Measurements from ENCODE around the gene OPCML.

The OPCML gene

DNA sequence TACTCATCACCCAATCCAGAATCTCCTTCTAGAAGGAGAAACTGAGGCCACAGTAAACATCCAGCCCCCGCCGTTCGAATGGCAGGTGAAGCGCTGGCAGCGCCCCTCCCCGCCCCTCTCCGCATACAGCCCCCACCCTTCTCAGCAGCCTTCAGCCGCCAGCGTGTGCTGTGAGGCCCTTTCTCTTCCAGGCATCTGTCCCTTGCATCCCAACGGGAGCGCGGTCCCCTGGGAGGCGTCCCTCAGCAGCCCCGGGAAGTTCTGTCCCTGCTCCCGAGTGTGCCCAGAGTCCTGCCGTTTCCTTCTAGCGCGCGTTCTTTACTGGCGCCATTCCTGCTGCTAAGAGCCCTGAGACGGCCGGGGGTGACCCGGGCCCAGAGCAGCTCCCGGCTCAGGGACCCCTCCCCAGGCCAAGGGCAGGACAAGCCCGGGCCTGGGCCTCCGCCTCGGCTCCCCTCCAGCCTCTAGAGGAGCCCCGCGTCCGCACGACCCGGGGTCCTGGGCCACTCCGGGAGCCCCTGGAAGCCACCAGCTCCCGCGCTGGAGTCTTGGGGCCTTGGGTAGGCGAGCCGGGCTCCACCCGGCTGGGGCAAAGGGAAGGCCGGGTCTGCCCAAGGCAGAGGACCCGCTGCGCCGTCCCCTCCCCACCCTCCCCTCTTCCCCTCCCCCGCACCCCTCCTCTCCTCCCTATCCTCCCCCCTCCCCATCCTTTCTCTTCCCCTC is 450.4 kb downstream of the OPCML start:
- no peak for DNase-seq (ENCODE audit: low read depth in 1 of 2, low spot score in 1 of 2)

DNA sequence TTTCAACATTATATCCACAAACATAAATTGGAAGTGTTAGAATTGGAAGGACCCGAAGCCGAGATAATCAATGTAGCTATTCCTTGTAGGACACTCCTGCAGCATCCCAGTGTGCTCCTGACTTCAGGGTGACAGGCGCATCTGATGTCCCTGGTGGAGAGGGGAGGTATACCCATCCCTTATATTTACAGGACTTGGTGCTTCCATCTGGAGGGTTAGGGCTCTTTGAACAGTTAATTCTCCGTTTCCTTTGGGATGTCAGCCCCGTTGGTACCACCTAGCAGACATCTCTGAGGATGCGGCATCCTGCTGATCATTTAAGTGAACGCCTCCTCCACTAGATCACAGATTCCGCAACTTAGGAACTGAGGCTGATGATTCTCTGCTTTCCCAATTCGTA is 451.3 kb downstream of the OPCML start:
- DNase-seq (ENCODE audit: low read depth in 1 of 2, low spot score in 1 of 2): no peak

DNA sequence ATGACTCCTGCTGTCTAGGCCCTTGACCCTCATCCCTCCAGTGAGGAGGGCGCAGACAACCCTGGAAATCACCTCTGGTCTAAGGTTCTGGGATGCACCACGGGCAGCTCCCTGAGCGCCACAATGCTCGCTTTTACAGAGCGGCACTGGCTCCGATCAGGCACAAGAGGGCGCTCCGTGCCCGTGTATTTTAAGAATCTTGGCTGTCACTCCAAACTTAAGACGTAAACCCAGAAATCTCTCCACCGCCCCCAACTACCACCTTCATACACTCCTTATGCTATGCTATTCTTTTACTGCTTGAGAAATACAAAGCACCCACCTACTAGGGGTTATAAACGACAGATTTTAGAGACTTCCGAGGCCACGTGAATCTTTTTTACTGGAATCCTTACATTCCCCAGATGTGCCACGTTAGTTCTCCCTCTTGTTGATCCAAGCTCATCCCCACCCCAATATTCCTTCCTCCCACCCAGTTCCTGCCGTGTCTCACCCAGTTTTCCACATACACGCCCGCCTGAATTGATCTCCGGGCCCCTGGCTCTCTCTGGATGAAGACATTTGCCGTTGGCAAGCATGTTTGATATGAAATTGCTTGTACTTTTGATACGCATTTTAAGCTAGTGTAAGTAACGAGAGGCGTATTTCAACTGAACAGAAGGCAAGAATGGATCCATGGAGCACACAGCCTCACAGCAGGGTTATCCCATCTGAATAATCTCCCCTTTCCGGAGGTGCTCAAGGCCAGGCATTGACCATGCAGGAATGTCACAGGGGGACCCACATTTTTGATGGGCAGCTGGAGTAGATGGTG is 453.5 kb downstream of the OPCML start:
- DNase-seq (ENCODE audit: low read depth in 1 of 2, low spot score in 1 of 2): no peak

DNA sequence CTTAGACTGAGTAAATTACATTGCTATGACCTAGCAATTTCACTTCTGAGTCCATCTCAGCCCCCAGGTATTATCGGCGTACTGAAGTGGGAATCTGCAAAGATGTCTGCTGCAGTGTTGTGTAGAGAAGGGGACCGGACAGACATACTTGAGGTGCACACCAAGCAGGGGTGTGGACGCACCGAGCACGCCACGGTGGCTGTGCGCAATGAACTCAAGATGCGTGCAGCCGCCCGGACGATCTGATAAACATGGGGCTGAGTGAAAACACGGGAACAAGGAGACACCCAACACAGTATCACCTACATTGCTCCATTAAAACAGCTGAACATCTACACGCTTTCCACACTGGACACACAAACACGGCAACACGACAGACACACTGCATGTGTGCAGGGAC is 454.3 kb downstream of the OPCML start:
- no peak for DNase-seq (ENCODE audit: low read depth in 1 of 2, low spot score in 1 of 2)

DNA sequence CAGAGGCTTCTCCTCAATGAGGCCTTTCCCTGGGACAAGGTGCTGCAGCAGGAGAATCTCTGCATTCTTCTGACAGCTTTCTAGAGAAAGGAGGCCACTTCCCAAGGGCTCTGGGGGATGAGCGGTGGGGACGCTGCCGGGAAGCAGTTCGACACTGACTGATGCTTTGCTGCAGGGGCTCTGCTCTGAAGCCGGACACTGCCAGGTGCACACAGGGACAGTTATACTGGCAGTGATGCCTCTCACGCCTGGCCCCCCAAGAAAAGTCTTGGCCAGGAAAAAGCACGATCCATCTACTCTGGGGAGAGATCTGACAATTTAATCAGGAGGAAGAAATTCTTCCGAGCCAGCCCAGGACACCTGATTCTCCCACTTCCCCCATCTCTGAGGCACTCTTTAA is 456.9 kb downstream of the OPCML start:
- no peak for DNase-seq (ENCODE audit: low read depth in 1 of 2, low spot score in 1 of 2)

DNA sequence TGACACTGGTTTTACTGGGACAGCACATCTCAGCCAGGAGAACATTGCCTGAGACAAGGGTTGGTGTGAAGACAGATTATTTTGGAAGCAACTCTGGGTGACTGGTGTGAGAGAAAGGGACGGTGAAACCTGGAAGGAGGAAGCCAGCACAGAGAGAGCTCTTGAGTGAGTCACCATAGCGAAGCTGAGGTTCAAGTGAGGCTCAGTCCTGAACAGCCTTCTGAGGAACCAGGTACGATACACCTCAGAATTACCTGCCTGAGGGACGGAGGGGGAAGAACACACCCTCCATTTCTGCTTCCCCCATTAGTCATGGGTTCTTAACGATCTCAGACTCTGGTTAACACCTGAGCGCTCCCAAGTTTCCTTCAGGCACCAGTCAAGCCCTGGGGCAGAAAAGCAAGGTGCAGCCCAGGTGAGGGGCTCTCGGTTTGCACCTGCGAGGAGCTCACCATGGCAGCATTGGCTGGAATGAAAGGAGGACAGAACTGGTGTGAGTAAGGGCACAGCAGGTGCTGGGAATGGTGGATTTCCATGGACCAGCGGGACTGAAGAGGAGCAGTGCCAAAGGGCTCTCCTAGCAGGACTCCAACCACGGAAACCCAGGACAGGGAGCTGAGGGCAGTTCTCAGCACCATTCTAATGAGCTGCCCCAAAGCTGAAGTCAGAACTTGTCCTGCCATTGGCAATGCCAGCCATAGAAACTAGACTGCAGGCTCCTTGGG is 459.3 kb downstream of the OPCML start:
- DNase-seq (ENCODE audit: low read depth in 1 of 2, low spot score in 1 of 2): no peak

DNA sequence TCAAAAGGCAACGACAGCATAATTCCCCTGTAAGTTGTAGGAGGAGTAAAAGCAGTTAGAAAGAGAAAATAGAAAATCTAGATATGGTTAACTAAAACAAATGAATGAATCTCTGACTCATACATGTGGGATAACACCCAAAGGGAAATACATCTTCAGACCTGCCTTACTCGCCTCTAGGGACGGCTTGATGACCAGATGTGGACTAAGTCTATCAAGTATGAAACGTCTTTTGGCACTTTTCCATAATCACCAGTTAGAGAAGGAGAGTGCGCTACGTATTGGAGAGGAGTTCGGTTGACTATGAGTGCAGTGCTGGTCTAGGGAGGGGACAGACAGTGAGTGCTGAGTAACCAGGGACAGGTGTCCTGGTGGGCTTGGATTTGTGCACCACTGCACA is 459.9 kb downstream of the OPCML start:
- no peak for DNase-seq (ENCODE audit: low read depth in 1 of 2, low spot score in 1 of 2)

DNA sequence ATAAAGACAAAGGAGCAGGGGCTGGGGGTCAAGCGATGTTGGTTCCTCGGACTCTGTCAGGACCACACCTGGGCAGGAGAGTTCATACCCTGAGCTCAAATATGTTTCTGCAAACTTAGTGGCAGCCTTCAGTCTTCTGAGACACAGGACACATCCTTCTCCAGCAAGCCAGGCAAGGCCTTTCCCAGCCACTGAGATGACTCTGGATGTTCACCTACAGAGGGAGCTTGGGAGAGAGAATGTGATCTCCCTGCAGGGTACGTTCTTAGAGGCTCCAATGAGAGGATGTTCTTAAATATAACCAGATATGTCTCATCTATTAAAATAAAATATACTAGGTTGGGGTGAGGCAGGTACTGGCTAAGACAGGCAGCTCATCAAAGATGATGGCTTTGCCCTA is 461.5 kb downstream of the OPCML start:
- DNase-seq (ENCODE audit: low read depth in 1 of 2, low spot score in 1 of 2): no peak

DNA sequence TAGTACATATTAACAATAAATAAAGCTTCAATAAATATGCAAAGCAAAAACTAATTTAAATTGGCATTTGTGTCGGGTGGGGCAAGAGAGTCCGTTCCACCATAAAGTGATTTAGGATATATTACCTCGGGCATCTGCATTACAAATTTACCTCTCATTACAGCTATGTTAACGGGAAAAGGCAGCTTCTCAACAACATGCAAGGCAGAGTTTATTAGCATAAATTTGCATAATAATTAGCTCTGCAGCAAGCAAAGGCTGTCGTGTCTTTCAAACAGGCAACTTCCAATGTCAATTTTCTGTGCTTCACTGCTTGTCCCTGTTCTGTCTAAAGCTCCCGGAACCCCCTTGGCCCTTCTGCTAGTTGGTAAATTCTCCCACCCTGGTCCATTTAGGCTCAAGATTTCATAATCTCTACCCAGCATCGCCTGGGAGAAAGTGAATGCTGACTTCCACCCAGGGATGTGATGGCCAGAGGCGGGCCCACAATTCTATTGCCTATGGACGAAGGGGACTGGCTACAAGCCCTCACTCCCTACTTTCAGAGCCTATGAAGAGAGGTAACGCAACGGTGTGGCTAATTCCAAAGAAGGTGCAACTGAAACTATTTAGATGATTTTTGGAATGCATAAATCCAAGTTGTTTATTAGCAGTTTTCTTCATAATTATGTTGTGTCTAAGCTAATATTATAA is 462.1 kb downstream of the OPCML start:
- DNase-seq (ENCODE audit: low read depth in 1 of 2, low spot score in 1 of 2): no peak

DNA sequence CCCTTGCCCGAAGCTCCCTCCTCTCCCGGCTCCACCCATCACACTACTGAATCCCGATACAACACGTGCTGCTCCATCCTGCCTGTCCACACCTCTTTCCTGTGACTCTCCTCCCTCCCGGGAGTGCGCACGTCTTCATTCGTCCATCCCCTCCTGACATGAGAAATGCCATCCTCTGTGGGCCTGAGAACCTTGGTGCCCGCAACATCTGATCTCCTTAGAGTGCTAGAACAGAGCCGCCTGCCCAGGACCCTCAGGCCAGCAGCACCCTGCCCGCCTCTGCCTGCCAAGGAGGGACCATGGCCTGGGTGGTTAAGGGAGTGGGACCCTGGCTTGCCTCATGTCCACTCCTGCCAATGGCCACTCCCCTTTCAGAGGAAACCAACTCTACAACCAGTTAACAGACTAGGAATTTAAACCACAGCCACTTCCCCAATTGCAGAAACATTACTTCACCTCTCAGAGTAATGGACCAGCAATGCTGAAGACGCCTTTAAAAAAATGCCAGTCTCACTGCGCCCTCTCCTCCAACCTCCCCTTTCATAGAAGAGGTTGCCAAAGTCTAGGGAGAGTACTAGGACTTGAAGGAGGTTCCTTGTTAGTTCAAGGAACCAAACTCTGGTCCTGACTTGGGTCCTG is 466.3 kb downstream of the OPCML start:
- no peak for DNase-seq (ENCODE audit: low read depth in 1 of 2, low spot score in 1 of 2)

DNA sequence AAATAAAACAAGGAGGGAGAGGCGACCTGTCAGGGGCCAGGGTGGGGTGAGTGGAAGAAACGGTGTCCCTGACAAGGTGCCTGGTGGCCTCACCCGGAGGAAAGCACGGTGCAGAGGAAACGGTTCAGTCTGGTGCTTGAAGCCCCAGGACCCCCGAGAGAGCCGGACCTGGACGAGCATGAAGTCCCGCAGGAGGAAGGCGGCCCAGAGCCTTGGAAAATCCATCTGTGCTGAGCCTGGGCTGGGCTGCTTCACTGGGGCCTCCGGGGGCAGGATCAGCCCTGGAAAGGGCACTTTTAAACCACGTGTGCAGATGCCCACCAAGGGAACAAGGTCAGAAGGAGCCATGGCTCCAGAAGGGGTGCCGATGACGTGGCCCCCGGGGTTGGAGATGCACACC is 467.3 kb downstream of the OPCML start:
- DNase-seq (ENCODE audit: low read depth in 1 of 2, low spot score in 1 of 2): no peak

DNA sequence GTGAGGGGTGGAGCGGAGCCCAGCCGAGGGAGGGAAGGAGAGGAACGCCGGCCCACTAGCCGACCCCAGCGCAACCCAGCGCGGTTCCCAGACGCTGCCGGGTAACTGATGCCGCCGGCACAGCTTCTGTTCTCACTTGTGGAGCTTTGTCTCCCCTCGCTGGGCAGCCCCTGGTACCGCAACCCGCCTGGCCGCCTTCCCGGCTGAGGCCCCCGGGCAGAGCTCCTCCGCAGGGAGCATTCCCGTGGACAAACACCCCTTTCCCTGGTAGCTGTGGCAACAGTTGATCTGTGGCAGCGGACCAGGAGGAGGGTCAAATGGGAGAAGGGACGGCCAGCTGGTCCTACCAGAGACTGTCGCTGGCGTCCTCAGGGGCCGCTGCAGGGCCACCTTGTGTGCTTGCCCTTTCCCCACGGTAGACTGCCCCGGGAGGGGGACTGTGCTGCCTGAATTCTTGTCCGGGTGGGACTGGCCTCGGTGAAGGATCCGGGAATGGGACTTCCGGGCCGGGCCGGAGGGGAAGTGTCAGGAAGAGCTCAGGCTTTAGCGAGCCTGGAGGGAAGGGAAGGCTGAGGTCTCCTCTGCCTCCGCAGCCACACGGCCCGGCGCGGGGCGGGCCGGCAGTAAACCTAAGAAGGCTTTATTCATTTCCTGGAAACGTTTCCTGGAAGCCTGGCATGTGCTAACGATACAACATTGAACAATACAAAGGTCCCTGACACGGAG is 468.0 kb downstream of the OPCML start:
- no peak for DNase-seq (ENCODE audit: low read depth in 1 of 2, low spot score in 1 of 2)

DNA sequence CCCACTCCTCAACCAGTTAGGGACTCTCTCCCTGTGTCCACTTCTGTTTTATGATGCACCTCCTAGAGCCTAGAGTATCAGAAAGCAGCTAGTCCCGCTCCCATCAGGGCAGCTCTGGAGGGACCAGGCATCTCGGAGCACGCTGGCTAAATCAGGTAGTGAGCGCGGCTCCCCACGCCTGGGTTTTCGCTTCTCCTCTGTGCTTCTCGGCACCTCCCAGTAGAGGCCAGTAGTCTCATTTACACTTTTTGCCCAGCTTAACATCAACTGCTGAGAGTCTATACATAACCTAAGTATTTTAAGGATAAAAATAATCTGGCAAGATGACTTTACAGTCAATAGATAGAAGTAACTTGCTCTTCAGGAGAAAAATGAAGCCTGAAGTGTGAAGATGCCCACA is 473.8 kb downstream of the OPCML start:
- DNase-seq (ENCODE audit: low read depth in 1 of 2, low spot score in 1 of 2): no peak

DNA sequence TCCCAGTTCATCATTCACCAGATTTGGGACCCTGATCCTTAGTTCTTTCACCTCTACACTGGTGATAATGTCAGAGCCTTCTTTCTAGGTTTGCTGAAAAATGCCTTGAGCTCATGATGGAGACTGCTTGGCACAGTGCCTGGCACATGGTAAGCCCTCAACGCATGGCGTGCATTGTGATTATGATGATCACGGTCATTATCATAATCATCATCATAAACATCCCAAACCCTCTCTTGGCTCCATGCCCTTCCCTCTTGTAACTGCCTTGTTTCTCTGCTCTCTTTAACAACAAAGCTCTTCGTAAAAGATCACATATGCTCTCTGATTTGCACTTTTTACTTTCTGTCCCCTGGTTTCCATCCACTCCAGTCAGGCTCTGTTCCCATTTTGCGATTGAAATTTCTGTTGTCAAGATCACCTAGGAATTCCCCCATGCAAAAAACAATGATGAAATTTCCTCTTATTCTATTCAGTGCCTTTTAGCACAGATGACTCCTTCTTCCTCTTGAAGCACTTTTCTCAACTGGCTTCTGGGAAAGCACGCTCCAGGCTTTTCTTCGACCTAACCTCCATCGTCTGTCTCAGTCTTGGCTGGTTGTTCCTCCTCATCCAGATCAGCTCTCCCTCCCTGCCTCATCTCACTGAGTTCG is 479.1 kb downstream of the OPCML start:
- DNase-seq (ENCODE audit: low read depth in 1 of 2, low spot score in 1 of 2): no peak

DNA sequence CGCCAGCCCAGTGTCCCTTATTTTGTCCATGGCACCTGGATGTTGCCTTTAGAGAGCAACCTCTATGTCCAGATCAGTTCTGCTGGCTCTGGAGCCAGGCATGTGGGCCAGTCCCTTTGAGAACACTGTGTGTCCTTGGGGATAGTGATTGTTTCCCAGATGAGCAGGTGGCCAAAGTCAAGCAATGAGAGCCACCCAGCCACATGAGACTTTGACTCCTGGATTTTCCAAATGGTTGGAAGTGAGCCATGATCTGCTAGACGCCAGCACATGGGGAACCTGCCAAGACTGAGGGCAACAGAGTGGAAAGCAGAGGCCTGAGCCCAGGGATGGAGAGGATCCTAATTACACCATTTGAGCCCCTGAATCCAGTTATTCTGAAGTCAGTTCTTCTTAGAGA is 479.8 kb downstream of the OPCML start:
- no peak for DNase-seq (ENCODE audit: low read depth in 1 of 2, low spot score in 1 of 2)

DNA sequence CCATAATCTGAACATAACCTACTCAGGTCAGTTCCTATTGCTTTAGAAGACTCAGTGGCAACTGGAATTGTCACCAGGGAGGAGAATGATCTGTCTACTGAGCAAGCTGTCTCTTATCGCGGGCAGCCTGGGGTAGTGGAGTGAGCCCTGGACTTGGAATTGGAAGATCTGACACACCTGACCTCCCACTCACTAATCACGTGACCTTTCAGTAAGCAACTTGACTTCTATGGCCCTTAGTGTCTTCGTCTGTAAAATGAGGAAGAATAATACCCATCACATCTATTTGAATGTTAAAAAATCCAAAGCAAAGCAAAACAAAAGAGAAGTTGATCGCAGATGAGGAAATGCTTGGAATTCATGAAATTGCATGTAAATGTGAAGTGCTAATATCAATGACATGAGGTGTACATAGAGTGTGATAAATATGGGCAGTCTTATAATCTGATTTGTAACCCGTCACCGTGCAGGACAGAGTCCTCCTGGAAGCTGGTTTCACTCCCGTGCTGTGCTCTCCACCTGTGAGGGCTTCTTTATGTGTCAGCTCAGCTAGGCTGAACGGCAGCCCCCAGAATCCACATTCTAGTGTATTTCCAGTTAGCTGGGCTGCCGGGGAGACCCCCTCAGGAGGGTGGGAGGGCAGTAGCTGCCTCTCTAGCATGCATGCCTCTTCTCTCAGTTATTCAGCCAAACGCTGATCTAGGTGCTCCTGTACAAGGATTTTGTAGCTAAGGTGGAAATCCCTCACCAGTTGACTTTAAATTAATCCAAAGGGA is 482.9 kb downstream of the OPCML start:
- DNase-seq (ENCODE audit: low read depth in 1 of 2, low spot score in 1 of 2): no peak

DNA sequence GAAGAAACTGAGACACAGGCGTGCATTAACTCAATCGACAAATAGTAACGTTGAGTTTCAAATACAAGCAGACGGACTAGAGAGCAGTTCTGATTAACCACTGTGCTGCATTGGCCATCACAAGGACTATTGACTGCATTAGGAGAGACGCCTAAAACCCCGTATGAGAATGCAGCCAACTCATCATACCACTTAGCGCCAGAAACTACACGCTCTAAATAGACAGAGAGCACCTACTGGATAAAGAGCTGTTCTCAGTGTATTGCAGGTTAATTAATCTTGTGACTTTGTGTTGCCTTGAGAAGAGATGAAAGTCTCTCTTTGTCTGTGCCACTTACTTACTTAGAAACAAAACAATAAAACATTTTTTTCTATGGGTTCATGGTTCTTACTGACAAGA is 484.0 kb downstream of the OPCML start:
- DNase-seq (ENCODE audit: low read depth in 1 of 2, low spot score in 1 of 2): no peak

DNA sequence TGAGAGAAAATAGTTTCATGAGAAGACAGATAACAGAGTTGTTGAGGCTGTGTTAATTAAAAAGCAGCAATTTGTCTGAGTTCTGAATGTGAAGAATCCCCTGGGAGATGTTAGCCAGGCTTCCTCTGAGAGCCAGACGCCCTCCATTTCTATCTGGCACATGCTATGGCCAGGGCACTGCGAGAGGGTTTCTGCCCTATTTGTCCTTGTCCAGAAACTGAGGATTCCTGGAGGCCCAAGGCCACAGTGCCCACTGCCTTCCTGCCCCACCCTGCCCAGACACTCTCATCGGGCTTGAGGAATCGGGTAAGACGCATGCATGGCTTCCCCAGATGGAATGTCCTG is 484.6 kb downstream of the OPCML start:
- no peak for DNase-seq (ENCODE audit: low read depth in 1 of 2, low spot score in 1 of 2)

DNA sequence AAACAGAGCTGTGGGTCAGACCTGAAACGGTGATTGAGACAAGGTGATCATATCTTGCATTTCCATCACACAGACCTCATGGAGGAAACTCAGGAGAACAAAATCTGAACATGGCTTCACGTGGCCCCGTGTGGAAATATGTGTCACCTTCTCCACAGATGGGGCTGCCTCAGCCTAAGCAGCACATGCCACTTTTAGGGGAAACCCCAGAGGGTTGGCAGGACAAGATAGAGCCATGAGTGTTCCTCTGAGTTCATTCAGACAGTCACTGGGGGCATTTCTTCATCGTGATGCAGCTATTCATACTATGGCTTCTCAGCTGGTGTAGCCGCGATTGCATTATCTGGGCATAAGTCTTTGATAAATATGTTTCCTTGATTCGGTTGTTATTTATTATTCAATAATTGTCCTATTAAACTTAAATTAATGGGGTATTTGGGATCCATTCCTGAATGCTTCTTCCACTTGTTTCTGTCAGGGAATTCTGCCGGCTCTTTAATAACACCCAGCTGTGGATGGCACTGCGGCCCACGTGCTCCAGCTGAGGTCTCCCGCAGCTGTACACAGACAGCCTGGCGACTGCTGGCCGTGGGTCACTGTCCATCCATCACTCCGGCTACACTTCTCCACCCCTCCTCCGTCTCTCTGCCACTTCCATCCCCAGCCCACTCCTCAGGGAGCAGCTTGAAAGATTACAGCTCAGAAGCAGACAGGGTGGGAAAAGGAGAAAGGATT is 485.1 kb downstream of the OPCML start:
- DNase-seq (ENCODE audit: low read depth in 1 of 2, low spot score in 1 of 2): no peak

All from activated CD4-positive, alpha-beta T cell treated with anti-CD3 and anti-CD28 coated beads, Interleukin-2, amount 50 U/mL, for 24 hours (primary cell).